ENCODE data around the gene PLXNA2. TPM values are rescaled to one million over a fixed set of nuclear protein-coding genes. Genes with fewer than 3 reads are reported as not detected.

The PLXNA2 gene
- total RNA-seq, 1 donor from 2014 or later = 9.3 TPM

GRCh38 chr1:208078752-208079151 is 165.4 kb downstream of the PLXNA2 start:
- ATAC-seq (no peak), DNase-seq (ENCODE audit: low spot score) (no peak)

GRCh38 chr1:208077232-208078075 is 166.7 kb downstream of the PLXNA2 start:
- DNase-seq (ENCODE audit: low spot score) (no peak), ATAC-seq (no peak)

GRCh38 chr1:208074353-208074752 is 169.8 kb downstream of the PLXNA2 start:
- DNase-seq (ENCODE audit: low spot score) (no peak), ATAC-seq (no peak)

- DNase-seq (ENCODE audit: low spot score) = no peak
- ATAC-seq = no peak
These were observed 172.7 kb downstream of the PLXNA2 start for GRCh38 chr1:208071435-208072031.

- DNase-seq (ENCODE audit: low spot score) (no peak), ATAC-seq (no peak)
These were observed 174.3 kb downstream of the PLXNA2 start for GRCh38 chr1:208069908-208070307.

- peak; percentile 82 for ATAC-seq
- no peak for DNase-seq (ENCODE audit: low spot score)
These were observed 174.9 kb downstream of the PLXNA2 start for GRCh38 chr1:208069317-208069716.

- DNase-seq (ENCODE audit: low spot score) (no peak), ATAC-seq (no peak)
These were observed 175.3 kb downstream of the PLXNA2 start for GRCh38 chr1:208068908-208069307.

- DNase-seq (ENCODE audit: low spot score) (no peak), ATAC-seq (no peak)
These were observed 175.8 kb downstream of the PLXNA2 start for GRCh38 chr1:208068407-208068806.

GRCh38 chr1:208066583-208066982 is 177.6 kb downstream of the PLXNA2 start:
- no peak for DNase-seq (ENCODE audit: low spot score)
- ATAC-seq = no peak

- DNase-seq (ENCODE audit: low spot score) (no peak), ATAC-seq (peak; percentile 44)
These were observed 178.3 kb downstream of the PLXNA2 start for GRCh38 chr1:208065862-208066261.

- no peak for ATAC-seq
- no peak for DNase-seq (ENCODE audit: low spot score)
These were observed 182.6 kb downstream of the PLXNA2 start for GRCh38 chr1:208061632-208062031.

- DNase-seq (ENCODE audit: low spot score) (no peak), ATAC-seq (no peak)
These were observed 183.1 kb downstream of the PLXNA2 start for GRCh38 chr1:208061118-208061517.

GRCh38 chr1:208060215-208060869 is 183.8 kb downstream of the PLXNA2 start:
- ATAC-seq (no peak), DNase-seq (ENCODE audit: low spot score) (no peak)

GRCh38 chr1:208059409-208060001 is 184.7 kb downstream of the PLXNA2 start:
- DNase-seq (ENCODE audit: low spot score) (peak; percentile 63), ATAC-seq (peak; percentile 98)

- no peak for ATAC-seq
- no peak for DNase-seq (ENCODE audit: low spot score)
These were observed 185.4 kb downstream of the PLXNA2 start for GRCh38 chr1:208058756-208059155.

GRCh38 chr1:208058267-208058666 is 185.9 kb downstream of the PLXNA2 start:
- DNase-seq (ENCODE audit: low spot score) = no peak
- ATAC-seq = no peak

- DNase-seq (ENCODE audit: low spot score) = no peak
- ATAC-seq = no peak
These were observed 187.1 kb downstream of the PLXNA2 start for GRCh38 chr1:208057056-208057455.

GRCh38 chr1:208055535-208055934 is 188.6 kb downstream of the PLXNA2 start:
- DNase-seq (ENCODE audit: low spot score) = no peak
- no peak for ATAC-seq

- no peak for ATAC-seq
- no peak for DNase-seq (ENCODE audit: low spot score)
These were observed 189.2 kb downstream of the PLXNA2 start for GRCh38 chr1:208054911-208055379.

- DNase-seq (ENCODE audit: low spot score) = no peak
- no peak for ATAC-seq
These were observed 189.7 kb downstream of the PLXNA2 start for GRCh38 chr1:208054485-208054884.

GRCh38 chr1:208053661-208054060 is 190.5 kb downstream of the PLXNA2 start:
- no peak for DNase-seq (ENCODE audit: low spot score)
- no peak for ATAC-seq

Data from left lobe of liver (tissue), 2 donors.